Stimulated activated CD4-positive, alpha-beta T cell treated with anti-CD3 and anti-CD28 coated beads, Interleukin-12 subunit alpha, Interleukin-12 subunit beta, amount 100 ng/mL, for 24 hours (primary cell): ENCODE measurements around the gene SPDYE1.
"Not testable (repeated sequence)": the region's sequence is repeated elsewhere in the genome, so short reads cannot be mapped to it uniquely, and the experiment has no call there.

ENCODE experiments used
- DNase-seq, 2 experiments: peaks; one replicate each; pipeline ENCODE4 v3.0.0-alpha.2; 2020; ENCODE audit warnings: low read depth in 2 of 2

Gene SPDYE1, protein sequence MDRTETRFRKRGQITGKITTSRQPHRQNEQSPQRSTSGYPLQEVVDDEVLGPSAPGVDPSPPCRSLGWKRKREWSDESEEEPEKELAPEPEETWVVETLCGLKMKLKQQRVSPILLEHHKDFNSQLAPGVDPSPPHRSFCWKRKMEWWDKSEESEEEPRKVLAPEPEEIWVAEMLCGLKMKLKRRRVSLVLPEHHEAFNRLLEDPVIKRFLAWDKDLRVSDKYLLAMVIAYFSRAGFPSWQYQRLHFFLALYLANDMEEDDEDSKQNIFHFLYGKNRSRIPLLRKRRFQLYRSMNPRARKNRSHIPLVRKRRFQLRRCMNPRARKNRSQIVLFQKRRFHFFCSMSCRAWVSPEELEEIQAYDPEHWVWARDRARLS

DNA sequence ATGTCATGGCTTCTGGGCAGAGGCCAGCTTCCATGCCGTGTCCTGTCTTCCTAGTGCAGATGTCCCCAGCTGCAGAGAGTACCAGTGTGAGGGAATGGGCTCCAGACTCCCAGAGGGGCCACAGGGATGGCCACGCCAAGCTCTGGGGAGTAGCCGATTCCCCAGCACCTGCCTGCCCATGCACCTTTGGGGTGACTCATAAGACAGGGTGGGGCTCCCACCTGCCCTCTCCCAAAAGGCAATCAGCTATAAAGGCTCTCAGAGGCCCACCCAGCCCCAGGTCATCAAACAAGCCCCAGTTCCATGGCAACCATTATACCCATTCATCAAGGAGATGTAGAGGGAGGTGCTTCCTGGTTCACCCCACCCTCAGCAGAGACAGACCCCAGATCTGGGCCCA lies at the start of gene SPDYE1:
TSS of gene SPDYE1 (plus strand) at position 366 of the 400 bp plus-strand sequence. CDS start 2,053 bp downstream, outside the sequence.
- DNase-seq: not testable (repeated sequence)

DNA sequence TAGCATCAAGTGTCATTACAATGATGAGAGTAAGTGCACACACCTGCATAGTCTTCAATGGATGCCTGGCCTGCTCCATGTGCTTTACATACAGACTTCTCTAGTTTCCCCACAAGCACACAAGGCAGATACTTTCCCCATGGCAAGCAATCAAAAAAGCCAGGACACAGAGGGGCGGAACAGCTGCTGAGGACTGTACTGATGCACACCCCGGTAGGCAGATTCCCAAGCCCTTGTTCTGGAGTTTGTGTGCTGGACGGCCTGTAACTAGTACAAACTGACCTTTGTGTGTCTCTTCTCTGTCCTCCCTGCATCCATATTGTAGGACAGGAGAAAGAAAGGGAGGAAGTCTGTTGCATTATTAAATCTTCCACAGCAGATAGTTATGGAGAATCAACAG lies 45.7 kb upstream of the SPDYE1 start:
- DNase-seq: no peak

DNA sequence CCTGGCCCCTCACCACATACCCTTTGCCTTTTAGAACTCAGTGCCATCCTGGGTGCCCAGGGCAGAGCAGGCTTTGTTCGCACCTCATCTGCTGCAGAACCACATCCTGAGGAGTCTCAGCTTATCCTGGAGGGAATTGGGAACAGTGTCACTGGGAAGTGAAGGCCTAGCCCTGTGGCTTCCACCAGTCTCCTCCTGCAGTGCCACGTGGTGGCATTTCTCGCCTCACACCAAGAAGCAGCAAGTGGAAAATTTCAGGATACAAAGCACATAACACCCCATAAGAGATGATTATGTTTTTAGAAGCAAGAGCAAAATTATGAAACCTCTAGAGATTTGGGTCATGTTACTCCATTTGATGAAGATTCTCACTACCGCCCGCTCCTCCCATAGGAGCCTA lies 44.6 kb upstream of the SPDYE1 start:
- no peak for DNase-seq

DNA sequence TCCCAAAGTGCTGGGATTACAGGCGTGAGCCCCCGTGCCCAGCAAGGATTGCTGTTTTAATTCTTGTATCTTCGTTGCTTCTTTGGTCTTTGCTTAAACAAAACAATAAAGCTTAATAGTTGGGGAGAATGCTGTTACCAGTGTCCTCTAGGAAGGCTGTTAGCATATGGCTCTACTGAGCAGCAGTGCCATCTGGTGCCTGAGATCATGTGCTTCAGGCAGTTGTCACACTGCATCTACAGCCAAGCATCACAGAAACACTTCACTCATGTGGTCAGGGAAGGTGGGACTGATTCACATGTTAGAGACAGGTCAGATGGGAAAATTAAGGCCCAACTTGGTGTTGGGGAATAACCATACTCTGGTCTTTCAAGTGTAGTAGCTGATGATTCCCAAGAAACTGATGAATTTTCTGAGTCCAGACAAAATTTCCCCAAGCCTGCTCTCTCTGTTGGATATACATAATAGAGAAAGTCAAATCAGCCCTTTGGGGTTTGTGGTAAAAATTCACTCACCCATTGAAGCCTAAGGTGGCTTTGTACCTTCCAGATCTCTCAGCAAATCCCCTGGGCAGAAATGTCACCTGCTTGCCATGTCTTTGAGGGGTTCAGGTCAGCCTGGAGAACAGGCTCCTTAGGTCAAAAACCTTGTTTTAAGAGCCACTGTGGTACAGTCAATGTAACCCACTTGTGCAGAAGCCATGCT lies 43.0 kb upstream of the SPDYE1 start:
- DNase-seq: no peak

DNA sequence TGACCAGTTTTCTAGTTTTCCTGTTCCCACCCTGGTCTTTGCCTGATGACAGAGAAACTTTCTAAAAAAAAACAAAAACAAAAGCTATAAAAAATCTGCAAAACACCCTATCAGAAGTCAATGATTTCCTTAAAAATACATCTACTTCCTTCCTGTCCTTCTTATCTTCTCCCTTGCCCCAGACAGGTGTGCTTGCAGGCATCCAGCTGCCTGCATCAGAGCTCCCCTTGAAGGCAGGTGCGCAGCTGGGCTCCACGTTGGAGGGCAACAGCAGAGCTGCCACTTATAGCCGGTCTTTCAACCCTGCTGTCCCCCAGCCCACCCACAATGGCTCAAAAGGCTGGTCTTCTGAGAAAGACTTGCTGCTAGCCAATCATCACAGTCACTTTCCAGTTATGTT lies 41.7 kb upstream of the SPDYE1 start:
- DNase-seq: no peak

DNA sequence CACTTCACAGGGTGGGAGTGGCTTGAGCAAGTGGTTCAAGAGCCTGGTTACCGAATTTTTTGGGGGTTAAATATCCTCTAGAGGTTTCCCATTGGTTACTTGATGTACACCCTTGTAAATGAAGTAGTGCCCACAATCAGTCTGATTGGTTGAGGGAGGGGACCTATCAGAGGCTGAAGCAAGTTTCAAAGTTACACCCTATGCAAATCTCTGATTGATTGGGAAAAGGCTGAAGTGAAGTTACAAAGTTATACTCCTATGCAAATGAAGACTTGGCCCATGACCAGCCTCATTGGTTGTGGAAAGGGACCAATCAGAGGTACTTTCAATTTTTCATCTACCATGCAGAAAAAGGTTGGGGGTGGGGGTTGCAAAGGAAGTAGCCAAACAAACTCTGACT lies 36.8 kb upstream of the SPDYE1 start:
- DNase-seq: no peak

DNA sequence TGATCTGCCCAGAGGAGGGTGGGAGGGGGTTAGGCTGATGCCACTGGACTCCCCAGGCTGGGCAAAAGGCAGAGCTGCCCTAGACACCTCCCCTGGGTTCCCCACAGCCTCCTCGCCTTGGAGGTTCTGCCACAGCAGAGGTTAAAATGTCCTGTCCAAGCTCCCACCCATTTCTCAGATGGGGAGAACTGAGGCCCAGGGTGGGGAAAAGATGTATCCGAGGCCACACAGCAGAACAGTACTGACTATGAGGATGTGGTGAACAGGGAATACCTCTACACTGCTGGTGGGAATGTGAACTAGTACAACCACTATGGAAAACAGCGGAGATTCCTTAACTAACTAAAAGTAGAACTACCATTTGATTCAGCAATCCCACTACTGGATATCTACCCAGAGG lies 31.3 kb upstream of the SPDYE1 start:
- not testable (repeated sequence) for DNase-seq

DNA sequence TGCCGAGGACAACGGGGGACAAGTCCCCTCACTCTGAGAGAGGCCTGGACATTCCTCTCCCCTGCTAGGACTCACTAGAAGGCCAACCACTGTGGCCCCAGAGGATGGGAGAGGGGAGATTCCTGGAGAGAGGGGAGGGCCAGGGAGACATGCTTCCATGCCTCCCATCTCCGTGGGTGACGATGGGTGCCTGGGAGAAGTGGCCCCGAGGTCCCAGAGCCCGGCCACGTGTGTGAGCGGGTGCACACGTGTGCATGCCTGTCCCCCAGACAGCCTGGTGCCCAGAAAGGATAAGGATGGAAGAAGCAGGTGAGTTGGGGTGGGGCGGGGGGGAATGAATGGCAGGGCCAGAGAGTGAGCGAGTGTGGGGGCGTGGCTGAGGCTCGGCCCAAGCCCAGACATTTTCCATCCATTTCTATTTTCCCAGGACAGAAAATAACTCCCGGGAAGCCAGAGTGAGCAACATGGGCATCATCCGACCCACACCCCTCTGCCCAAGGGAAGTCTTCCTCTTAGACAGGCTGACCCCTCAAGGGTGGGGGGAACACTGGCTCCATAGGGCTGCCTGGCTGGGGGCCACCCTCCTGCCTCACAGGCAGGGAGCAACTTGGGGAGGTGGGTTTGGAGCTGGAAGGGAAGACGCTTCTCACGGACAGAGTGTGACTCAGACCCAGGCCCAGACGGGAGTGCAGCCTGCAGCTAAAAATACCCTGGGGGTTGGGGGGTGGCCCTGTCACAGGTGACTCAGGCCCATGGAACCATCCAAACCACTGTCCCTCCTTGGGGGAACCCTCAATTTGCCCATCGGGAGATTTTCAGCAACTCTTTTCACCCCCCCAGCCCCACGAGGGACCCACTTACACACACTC lies 29.3 kb upstream of the SPDYE1 start:
- DNase-seq: not testable (repeated sequence)

DNA sequence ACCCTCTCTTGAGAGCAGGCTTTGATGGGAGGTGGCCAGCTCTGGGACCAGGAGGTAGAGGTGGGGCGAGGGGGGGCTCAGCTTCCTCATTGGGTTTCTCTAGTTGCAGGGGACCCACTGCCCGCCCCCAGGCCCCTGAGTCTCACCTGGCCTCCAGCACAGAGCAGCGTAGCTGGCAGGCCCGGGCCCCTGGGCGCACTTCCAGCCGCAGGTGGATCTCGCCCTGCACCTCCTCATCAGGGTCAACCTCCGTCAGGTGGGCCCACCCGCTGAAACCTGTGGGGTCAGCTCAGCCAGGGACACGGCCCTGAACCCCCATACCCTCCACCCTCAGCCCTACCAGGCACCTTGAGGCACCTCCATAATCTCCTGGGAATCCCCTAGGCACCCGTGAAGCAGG lies 28.1 kb upstream of the SPDYE1 start:
- not testable (repeated sequence) for DNase-seq

DNA sequence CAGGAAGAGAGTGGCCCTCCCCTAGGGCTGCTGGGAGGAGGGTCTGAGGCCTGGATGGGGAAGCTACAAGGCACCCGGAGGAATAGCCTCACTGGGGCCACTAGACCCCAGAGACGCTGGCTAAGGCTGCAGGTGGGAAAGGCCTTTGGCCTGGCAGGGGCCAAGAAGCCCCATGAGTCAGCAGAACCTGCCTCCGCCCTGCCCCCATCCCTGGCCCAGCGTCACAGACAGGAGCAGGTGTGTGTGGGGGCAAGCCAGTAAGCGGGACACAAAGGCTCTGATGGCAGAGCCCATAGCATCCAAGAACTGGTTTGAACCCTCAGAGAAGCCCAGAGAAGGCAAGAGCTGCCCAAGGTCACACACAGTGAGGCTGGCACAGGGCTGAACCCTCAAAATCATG lies 27.0 kb upstream of the SPDYE1 start:
- DNase-seq: not testable (repeated sequence)

DNA sequence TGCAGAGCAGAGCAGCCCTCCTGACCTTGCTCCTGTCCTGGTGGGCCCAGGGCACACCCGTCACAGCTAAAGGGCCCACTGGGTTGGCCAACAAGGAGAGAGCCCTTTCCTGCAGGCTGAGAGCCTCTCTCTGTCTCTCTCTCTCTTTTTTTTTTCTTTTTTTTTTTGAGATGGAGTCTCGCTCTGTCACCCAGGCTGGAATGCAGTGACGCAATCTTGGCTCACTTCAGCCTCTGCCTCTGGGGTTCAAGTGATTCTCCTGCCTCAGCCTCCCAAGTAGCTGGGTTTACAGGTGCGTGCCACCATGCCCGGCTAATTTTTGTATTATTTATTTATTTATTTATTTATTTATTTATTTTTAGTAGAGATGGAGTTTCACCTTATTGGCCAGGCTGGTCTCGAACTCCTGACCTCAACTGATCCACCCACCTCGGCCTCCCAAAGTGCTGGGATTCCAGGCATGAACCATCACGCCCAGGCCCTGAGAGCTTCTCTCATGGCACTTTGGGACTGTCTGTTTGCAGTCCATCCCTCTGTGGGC lies 23.6 kb upstream of the SPDYE1 start:
- not testable (repeated sequence) for DNase-seq

DNA sequence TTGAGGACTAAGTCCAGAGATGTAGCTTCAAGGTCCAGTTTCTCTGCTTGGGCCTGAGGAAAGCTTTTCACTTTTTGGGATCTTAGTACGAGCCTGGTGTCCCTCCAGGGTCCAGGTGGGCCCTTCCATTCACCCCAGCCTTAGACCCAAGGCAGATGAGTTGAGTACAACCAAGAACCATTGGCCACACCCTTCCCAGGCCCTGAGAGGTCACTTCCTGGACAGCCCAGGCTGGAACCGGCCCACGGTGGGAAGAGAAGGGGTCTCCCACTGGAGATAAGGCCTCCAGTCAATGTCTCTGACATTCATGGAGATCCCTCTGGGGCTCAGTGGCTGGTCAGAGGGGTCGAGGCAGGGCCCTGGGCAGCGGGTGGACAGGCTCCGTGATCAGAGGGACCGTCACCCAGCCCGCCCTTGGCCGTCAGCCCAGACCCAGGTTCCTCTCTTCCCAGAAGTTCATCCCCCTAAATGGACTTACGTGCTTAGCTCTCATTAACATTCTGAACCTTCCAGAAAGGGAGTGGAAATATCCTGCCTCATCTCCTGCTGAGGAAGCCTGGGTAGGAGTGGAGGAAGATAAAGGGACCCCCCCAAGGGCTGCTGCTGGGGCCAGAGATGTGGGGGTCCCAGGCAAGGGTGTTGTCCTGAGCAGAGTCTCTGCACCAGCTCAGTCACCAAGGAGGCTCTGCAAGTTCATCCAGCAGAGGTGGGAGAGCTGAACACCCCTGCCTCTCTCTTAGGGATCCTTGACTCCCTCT lies 22.8 kb upstream of the SPDYE1 start:
- not testable (repeated sequence) for DNase-seq

DNA sequence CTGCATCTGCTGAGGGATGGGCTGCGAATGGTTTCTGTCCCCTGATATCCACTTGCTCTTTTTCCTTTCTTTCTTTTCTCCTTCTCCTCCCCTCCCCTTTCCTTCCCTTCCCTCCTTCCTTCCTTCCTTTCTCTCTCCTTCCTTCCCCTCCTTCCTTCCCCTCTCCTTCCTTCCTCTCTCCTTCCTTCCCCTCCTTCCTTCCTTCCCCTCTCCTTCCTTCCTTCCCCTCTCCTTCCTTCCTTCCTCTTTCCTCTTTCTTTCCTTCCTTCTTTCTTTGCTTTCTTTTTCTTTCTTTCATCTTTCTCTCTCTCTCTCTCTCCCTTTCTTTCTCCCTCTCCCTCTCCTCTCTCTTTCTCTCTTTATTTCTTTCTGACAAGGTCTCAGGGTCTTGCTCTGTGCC lies 20.2 kb upstream of the SPDYE1 start:
- no peak for DNase-seq

DNA sequence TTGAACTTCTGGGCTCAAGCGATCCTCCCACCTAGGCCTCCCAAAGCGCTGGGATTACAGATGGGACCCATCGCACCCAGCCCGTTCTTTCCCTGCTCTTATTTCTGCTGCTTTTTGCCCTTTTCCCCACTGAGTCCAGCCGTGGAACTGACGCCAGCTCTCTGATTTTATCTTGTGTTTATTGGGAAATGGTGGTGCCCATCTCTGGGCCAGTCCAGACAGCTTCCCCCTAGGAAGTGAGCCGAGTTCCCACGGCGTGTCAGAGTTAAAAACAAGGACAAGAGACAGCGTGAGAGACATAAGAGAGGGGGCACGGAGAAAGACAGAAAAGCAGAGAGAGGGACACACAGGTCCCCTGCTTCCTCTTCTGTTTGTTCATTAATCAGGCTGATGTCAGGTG lies 19.6 kb upstream of the SPDYE1 start:
- not testable (repeated sequence) for DNase-seq

DNA sequence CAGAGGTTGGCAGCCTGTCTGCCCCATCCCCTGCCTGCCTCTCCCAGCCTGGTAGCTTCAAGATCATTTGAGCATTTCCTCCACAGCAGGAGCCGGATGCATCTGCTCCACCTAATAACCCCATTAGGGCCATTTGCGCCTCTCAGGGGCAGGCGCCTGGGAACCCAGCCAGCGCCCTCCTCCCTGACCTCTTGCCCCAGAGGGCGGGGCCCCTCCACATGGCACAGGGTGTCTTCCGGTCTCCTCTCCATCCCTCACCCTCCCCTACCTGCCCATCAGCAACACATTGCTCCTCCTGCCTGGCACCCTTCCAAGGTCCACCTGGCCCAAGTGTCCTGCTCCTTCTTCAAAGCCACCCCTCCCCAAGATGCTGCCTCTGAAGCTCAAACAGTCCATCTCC lies 14.8 kb upstream of the SPDYE1 start:
- DNase-seq: not testable (repeated sequence)

DNA sequence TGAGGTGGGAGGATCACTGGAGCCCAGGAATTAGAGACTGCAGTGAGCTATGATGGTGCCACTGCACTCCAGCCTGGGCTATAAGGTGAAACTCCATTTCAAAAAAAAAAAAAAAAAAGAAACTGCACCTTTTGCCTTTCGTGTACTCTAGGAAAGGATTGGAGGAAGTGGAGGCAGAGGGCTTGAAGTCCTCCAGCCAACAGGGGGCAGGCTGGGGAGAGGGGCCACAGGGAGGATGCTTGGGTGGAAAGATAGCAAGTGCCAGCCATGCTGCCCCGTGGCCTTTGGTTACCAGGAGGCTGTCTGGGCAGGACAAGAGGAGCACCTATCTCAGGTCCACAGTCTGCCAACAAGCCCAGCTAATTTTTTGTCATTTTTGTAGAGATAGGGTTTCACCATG lies 14.0 kb upstream of the SPDYE1 start:
- DNase-seq: not testable (repeated sequence)

DNA sequence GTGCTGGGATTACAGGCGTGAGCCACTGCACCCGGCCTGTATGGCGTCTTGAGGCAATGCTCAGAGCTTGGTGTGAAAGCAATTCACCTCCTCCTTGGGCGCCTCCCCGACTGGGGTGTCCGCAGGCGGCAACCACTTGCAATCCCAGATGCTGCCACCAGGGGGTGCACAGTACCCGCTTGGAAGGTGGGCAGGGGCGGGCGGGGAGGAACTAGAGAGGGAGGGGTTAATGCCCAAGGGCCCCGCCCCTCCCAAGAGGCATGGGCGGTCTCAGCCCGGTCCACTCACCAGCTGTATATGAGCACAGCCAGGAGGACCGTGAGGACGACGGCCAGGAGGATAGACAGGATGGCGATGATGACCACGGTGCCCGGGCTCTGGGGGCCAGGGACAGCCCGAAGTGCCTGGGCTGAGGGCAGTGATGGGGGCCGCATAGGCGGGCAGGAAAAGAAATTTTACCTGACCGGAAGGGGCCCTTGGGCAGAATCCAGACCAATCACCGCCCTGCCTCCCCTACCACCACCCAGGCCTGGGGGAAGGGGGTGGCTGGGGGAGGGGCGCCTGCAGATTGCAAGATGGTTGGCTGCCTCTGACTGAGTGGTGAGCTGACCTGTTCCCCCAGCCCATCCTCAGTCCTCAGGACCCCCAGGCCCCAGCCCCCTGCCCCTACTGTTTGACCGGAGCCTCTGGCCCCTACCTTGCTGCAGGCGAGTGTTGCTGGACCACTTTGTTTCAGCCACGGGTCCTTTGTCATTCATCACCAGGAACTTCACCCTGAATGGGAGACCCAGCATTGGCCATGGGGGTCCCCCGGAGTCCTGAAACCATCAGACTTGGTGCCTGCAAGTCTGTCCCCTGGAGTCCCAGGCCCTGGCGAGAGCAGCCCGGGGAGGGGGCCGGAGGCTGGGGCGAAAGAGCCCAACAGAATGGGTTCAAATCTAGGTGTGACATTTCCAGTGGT lies 11.5 kb upstream of the SPDYE1 start:
- peak; percentile 76 to 87 for DNase-seq

DNA sequence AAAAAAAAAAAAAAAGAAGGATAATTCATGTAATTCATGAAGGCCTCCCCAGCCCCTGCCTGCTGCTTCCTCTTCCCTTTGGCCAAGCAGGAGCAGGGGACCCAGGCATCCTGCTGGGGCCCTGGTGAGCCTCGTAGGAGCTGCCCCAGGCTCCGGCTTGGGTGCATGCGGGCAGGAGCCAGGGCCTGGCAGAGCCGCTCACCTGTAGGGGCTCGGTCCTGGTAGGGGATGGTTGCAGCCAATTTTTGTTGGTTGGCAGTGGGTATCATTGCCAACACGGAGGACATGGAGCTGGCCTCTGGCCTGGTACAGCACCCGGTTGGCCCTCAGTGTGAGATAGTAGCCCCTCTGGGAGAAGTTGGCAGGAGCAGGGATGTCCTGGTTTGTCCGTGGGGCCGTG lies 10.2 kb upstream of the SPDYE1 start:
- DNase-seq: not testable (repeated sequence)

DNA sequence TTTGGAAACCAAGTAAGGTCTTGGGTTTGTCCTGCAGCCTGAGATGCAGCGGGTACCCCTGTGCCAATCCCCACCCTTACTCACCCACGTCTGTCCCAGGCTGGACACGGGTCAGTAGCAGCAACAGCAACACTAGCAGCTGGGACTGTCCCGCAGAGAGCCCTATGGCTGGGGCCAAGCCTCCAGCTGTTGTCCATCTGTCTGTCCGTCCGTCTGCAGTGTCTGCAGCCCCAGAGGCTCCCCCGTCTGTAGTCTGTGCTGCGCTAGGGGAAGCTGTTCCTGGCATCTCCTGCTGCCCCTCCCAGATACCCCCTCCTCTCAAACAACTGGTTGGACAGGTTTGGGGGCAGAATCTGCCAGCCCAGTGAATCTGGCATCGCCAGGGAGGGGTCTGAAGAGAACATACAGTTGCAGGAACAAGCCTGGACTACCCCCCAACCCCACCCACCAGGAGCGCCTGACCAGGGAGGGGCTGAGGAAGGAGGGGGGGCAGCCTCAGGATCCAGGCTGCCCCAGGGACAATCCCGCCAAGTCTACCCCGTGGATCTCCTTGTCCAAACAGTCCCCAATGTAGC lies 7.6 kb upstream of the SPDYE1 start:
- DNase-seq: not testable (repeated sequence)

DNA sequence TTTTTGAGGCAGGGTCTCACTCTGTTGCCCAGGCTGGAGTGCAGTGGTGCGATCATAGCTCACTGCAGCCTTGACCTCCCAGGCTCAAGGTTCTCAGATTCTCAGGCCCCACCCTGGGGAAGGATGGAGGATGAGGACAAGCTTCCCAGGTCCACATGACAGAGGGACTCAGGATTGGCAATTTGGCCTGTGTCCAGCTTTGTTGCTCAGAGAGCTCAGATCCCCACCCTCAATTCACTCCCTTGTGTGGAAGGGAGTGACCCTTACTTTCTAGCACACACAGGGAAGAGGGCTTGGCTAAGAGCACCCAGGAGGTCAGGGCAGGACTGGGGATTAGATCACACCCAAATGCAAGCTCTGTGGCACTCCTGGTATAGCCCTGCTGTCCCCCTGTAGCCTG lies 6.9 kb upstream of the SPDYE1 start:
- not testable (repeated sequence) for DNase-seq
